Activated CD4-positive, CD25-positive, alpha-beta regulatory T cell treated with anti-CD3 and anti-CD28 coated beads, Interleukin-2, amount 50 U/mL, for 72 hours (primary cell): ENCODE measurements around the gene C3orf52.
"Not testable (repeated sequence)": the region's sequence is repeated elsewhere in the genome, so short reads cannot be mapped to it uniquely, and the experiment has no call there.

ENCODE experiments used
- DNase-seq: peaks from one replicate; pipeline ENCODE4 v3.0.0; 2021

The C3orf52 gene

GRCh38 chr3:112086076-112086854 is at the start of gene C3orf52:
Gene C3orf52, plus strand, starts transcription at chr3:112086389. Its CDS starts 19 bp downstream, at chr3:112086408.
- peak; percentile 66 for DNase-seq

- not testable (repeated sequence) for DNase-seq
Observed at GRCh38 chr3:112037194-112037593, 49.0 kb upstream of the C3orf52 start.

DNA sequence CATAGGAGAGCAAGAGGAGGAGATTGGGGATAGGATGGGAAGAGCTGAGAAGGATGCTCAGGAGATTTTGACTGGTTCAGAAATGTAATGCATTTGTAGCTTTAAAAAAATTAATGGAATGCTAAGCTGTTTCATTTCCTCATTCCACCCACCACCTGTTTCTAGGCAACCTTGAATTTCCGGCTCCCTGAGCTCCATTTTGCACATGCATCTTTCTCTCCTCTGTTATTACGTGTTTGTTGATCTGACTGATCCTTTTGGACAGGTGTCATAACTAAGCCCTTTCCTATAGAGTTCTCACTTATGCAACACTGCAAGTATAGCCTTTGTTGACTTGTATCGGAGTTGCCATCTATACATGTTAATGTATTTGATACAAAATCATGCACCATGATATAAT is 47.3 kb upstream of the C3orf52 start:
- DNase-seq, result no peak

DNA sequence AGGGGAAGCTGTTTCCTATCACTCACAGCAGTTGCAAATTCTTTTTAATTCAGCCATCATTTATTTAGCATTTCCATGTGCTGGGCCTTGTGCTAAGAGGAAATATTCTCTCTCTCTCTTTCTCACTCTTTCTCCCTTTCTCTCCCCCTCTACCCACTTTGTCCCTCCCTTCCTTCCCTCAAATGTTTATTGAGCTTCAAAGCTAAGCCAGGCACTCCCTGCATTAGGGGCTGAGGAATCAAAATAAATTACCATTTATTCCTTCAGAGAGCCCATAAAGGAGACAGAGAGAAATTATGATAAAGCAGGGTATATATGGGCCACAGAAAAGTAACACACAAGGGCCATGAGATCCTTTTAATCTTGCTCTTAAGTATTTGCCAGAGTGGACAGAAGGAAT is 44.9 kb upstream of the C3orf52 start:
- DNase-seq, result no peak

- DNase-seq, result no peak
Observed at GRCh38 chr3:112042842-112043280, 43.3 kb upstream of the C3orf52 start.

- no peak for DNase-seq
Observed at GRCh38 chr3:112043621-112044201, 42.5 kb upstream of the C3orf52 start.

- no peak for DNase-seq
Observed at GRCh38 chr3:112046599-112046998, 39.6 kb upstream of the C3orf52 start.

DNA sequence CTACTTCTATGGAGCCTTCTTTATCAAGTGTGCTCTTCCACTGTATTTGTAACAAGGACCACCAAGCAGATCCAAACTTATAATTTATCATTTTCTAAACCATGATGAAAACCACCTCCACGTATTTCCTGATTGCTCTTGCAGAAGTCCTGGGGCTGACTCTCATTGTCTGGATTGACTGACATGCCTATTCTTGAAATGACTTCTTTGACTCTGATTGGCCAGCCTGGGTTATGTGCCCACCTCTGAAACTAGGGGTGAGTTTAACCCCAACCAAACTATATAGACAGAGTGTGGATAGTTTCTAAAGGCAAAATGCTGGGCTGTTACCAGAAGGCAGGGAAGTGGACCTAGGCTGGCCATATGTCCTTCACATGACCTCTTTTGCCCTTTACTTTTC is 38.9 kb upstream of the C3orf52 start:
- no peak for DNase-seq

- no peak for DNase-seq
Observed at GRCh38 chr3:112048911-112049310, 37.3 kb upstream of the C3orf52 start.

DNA sequence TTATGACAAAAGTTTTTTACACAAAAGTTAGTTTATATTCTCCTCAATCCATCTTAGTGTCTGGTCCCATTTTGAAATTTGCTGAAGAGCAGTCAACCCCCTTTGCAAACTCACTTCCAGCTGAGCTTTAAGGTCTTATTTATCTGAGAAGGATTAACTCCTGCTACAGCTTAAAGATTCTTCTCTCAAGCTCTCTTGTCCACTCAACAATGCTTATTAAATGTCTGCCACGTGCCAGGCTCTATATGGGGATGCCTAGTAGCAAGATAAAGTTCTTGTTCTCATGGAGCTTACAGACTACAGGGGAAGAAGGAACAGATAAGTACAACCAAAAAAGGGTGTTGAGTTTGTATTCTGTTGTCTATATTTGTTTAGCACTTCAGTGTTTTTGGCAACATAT is 33.0 kb upstream of the C3orf52 start:
- no peak for DNase-seq

- no peak for DNase-seq
Observed at GRCh38 chr3:112056451-112056929, 29.7 kb upstream of the C3orf52 start.

DNA sequence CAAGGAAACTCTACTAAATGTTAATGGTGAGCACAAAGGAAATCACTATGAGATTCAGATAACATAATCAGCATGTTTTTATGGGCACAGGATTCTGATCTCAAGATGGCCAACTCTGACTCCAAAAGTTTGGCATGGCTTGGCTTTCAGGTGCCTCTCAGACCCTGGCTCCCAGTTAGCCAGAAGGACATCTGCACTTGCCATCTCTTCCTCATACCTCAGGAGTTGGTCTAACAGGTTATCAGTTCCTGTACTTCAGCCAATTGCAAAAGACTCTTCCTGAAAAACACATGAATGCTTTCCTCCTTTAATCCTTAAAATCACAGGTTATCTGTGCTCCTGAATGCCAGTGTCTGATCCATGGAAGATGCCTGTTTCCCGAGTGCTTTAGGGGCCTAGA is 26.7 kb upstream of the C3orf52 start:
- DNase-seq, result no peak

DNA sequence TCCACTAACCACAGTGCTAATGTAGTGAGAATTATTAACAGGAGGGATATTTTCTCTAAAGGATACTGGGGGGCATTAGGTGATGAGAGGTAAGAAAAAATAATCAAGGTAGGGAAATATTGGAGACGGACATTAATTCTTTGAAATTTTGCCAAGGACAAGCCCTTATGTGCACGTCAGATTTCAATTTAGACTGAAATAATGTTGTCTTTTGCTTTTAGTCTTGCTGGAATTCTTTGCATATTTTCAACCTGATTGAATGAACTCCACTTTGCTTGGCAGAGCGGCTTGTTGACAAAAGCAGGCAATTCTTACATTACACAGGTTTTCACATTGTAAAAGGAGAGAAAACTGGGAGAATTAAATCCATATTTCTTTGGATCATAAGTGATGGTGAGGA is 25.0 kb upstream of the C3orf52 start:
- DNase-seq, result no peak

DNA sequence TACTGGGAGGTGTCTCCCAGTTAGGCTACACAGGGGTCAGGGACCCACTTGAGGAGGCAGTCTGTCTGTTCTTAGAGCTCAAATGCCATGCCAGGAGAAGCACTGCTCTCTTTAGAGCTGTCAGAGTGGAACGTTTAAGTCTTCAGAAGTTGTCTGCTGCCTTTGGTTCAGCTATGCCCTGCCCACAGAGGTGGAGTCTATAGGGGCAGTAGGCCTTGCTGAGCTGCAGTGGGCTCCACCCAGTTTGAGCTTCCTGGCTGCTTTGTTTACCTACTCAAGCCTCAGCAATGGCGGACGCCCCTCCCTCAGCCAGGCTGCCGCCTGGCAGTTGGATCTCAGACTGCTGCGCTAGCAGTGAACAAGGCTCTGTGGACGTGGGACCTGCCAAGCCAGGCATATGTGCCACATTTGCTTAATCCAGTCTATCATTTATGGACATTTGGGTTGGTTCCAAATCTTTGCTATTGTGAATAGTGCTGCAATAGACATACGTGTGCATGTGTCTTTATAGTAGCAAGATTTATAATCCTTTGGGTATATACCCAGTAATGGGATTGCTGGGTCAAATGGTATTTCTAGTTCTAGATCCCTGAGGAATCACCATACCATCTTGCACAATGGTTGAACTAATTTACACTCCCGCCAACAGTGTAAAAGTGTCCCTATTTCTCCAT is 13.7 kb upstream of the C3orf52 start:
- DNase-seq, result peak; percentile 56

- DNase-seq, result no peak
Observed at GRCh38 chr3:112074006-112074405, 12.2 kb upstream of the C3orf52 start.

DNA sequence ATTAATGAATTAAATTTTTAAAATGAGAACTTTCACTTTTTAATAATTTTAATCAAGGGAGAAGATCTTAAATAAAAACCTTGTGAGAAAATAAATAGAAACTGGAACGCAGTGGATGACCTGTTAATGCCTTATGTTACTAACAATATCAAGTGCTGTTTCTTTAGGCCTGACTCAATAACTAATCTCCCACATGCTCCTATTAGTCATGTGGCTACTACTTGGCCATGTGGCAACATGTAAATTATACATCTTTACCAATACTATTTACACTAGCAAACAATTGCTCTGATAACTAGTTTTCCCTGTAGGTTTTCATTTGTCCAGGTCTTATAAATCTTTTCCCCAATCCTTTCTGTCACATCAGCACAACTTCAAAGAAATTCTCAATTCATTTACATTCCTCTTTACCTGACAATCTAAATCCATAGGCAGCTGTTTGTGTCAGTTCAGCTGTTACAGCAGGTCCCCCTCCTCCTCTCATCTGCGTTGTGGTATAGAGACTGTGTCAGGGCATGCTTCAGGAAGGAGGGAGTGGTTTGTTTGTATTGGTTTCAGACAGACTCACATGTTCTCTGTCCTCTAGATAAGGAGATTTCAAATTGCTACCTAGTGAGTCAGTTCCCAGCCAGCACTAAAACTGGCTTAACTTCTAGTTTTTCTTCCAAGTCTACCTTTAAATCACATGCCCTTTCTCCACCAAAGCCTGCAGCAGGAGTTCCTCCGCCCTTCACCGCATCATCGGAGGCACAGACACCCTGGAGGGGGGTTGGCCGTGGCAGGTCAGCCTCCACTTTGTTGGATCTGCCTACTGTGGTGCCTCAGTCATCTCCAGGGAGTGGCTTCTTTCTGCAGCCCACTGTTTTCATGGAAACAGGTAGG is 11.3 kb upstream of the C3orf52 start:
- no peak for DNase-seq

DNA sequence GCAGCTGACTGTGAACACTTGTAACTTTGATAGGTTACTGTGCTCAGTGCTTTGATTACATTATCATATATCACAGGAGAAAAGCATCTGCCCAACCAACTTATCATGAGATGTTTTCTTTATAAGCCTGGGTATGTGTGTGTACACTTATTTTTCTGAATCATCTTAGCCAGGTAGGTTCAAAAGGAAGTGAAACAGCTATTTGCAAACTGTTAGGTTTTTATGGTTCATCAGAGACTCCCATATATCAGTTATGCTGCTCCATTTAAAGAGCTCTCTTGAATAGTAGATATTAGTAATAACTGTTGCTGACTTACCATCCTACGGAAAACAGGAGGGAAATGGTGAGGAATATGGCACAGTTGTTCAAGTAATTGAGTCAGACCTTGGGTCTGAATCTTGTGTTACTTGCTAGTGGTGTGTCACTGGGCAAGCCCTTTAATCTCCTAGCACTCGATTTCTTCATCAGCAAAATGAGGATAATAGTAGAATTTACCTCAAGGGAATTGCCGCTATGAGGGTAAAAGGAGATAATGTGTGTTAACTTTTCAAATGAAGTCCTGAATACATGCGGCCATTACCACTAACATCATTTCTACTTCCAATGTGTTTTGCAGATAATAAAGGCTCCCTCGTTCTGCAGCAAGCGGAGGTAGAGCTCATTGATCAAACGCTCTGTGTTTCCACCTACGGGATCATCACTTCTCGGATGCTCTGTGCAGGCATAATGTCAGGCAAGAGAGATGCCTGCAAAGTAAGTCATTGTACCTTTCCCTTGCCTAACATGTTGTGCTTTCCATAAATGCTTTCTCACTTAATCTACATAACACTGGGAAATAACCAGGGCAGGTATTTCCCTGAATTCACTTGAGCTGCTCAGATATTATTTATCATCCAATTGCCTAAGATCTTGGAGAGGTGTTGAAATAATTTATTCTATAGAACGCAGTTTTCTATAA is 7.8 kb upstream of the C3orf52 start:
- no peak for DNase-seq

DNA sequence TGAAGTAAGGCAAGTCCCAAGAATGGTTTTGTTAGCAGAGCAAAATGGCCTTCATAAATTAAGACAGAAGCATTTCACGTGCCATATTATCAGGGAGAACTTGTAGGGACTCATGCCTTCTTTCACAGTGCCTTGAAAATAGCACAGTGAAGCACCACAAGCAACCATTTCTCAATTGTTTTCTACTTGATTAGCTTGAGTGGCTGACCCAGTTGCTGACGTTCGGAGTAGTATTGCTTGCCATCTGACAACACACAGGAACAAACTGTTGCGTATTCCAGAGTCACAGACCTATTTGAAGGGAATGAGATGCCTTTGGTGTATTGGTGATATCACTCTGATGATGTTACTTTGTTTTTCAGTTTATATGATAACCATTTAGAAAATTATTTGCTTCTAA is 3.0 kb upstream of the C3orf52 start:
- no peak for DNase-seq

- no peak for DNase-seq
Observed at GRCh38 chr3:112084980-112085705, 1.0 kb upstream of the C3orf52 start.

- DNase-seq, result no peak
Observed at GRCh38 chr3:112085735-112086075, 484 bp upstream of the C3orf52 start.

- no peak for DNase-seq
Observed at GRCh38 chr3:112086875-112087524, 811 bp downstream of the C3orf52 start.
